Neutrophil (primary cell): ENCODE results near the gene TTC9B.

Experiments used
- H3K27ac ChIP-seq: fragments of 200-600 bp; sonication (generic); 2 replicates; pipeline ENCODE4 v1.5.1; 2016; ENCODE audit warnings: mild to moderate bottlenecking, moderate library complexity
- H3K27me3 ChIP-seq: fragments of 200-600 bp; sonication (generic); 2 replicates; pipeline ENCODE4 v1.6.0; 2016; ENCODE audit warnings: mild to moderate bottlenecking
- H3K36me3 ChIP-seq: fragments of 200-600 bp; sonication (generic); 2 replicates; pipeline ENCODE4 v1.5.1; 2017
- H3K4me1 ChIP-seq, 2 experiments: fragments of 200-600 bp in 1 of 2; sonication (generic) in 1 of 2; 1 replicate in 1 of 2; 2 replicates in 1 of 2; pipeline versions ENCODE4 v1.5.1 to v1.6.1; 2013 to 2016; ENCODE audit warnings: low read depth in 1 of 2, low read length in 1 of 2, mild to moderate bottlenecking in 1 of 2, moderate library complexity in 1 of 2; ENCODE audit not compliant: control insufficient read depth in 1 of 2, insufficient read depth in 1 of 2
- H3K4me3 ChIP-seq, 2 experiments: fragments of 200-600 bp in 1 of 2; sonication (generic) in 1 of 2; 1 replicate in 1 of 2; 2 replicates in 1 of 2; pipeline ENCODE4 v1.5.1; 2013 to 2016; ENCODE audit warnings: low read depth in 1 of 2, low read length in 1 of 2, mild to moderate bottlenecking in 1 of 2, moderate library complexity in 1 of 2
- H3K9me3 ChIP-seq: fragments of 200-600 bp; sonication (generic); 2 replicates; pipeline ENCODE4 v1.5.1; 2016
- CTCF ChIP-seq: fragments of 200-600 bp; sonication (generic); IDR thresholded peaks from 2 replicates; pipeline ENCODE4 v1.5.1; 2016; ENCODE audit warnings: antibody characterized with exemption

TTC9B gene

GRCh38 chr19:40225440-40226305 lies 7.5 kb upstream of the TTC9B start:
- no peak for TF ChIP-seq CTCF

GRCh38 chr19:40224342-40225150 lies 6.4 kb upstream of the TTC9B start:
- H3K27me3 ChIP-seq, result peaks cover 100% of the 10 kb centered on the region
- no peak for TF ChIP-seq CTCF
- no peaks in the 10 kb centered on the region for H3K4me1 ChIP-seq
- H3K9me3 ChIP-seq, result no peaks in the 10 kb centered on the region
- no peak overlapping the region for H3K4me3 ChIP-seq
- H3K27ac ChIP-seq, result no peak overlapping the region
- H3K36me3 ChIP-seq, result no peaks in the 10 kb centered on the region

More at GRCh38 chr19:40225440-40226305, 7.5 kb upstream of the TTC9B start:
- peaks cover 97% of the 10 kb centered on the region for H3K27me3 ChIP-seq
- no peaks in the 10 kb centered on the region for H3K4me1 ChIP-seq
- no peaks in the 10 kb centered on the region for H3K36me3 ChIP-seq
- H3K9me3 ChIP-seq, result no peaks in the 10 kb centered on the region
- no peak overlapping the region for H3K27ac ChIP-seq
- no peak overlapping the region for H3K4me3 ChIP-seq

GRCh38 chr19:40223135-40223822 lies 5.1 kb upstream of the TTC9B start:
- Histone ChIP-seq H3K36me3 (no peaks in the 10 kb centered on the region), H3K4me1 (no peaks in the 10 kb centered on the region), H3K4me3 (no peak overlapping the region), H3K27ac (no peak overlapping the region), H3K9me3 (no peaks in the 10 kb centered on the region), H3K27me3 (peaks cover 100% of the 10 kb centered on the region)
- TF ChIP-seq CTCF, result no peak

- H3K27ac ChIP-seq, result no peak overlapping the region
- H3K36me3 ChIP-seq, result no peaks in the 10 kb centered on the region
- TF ChIP-seq CTCF, result peak; percentile 70
- no peaks in the 10 kb centered on the region for H3K4me1 ChIP-seq
- peaks cover 100% of the 10 kb centered on the region for H3K27me3 ChIP-seq
- H3K9me3 ChIP-seq, result no peaks in the 10 kb centered on the region
- H3K4me3 ChIP-seq, result no peak overlapping the region
These were observed 3.9 kb upstream of the TTC9B start for GRCh38 chr19:40221858-40222619.

GRCh38 chr19:40220674-40221073 lies 2.5 kb upstream of the TTC9B start:
- no peak for TF ChIP-seq CTCF

More at GRCh38 chr19:40220674-40221073, 2.5 kb upstream of the TTC9B start:
- Histone ChIP-seq H3K27me3 (peaks cover 100% of the 10 kb centered on the region), H3K36me3 (no peaks in the 10 kb centered on the region), H3K9me3 (no peaks in the 10 kb centered on the region), H3K4me1 (no peaks in the 10 kb centered on the region), H3K27ac (no peak overlapping the region), H3K4me3 (no peak overlapping the region)
